Kidney (tissue), 14 donors: ENCODE data around the gene LPCAT2. TPM values are rescaled to one million over a fixed set of nuclear protein-coding genes. Genes with fewer than 3 reads are reported as not detected.
A peak's percentile ranks its signal among the peaks of the same experiment; 100 is the strongest.

Source experiments
- DNase-seq, 5 donors: peaks; one replicate each; pipeline ENCODE4 v3.0.0-alpha.2; 2013 to 2020
- FAIRE-seq: peaks from 2 replicates; lab custom pipeline; 2012; peaks lifted over from hg19 to GRCh38; lab: Jason Lieb, UNC
- H3K27ac ChIP-seq, 2 donors: one replicate each; pipeline ENCODE4 v1.7.0; 2013; ENCODE audit warnings: low read depth in 2 of 2, low read length in 2 of 2, inconsistent platforms in 1 of 2
- H3K27me3 ChIP-seq: one replicate; pipeline ENCODE4 v1.7.1; 2013; ENCODE audit warnings: low read length, inconsistent platforms; ENCODE audit not compliant: control insufficient read depth, insufficient read depth
- H3K36me3 ChIP-seq, 3 donors: one replicate each; pipeline versions ENCODE4 v1.7.0 to v1.7.1; 2013; ENCODE audit warnings: low read length in 3 of 3, control low read depth in 1 of 3, inconsistent platforms in 1 of 3; ENCODE audit not compliant: insufficient read depth in 3 of 3, control insufficient read depth in 2 of 3
- H3K4me1 ChIP-seq, 3 donors: one replicate each; pipeline versions ENCODE4 v1.7.0 to v1.7.1; 2013; ENCODE audit warnings: low read length in 3 of 3, inconsistent platforms in 1 of 3, low read depth in 1 of 3; ENCODE audit not compliant: control insufficient read depth in 2 of 3, insufficient read depth in 2 of 3
- H3K4me3 ChIP-seq, 3 donors: one replicate each; pipeline versions ENCODE4 v1.7.0 to v1.8.1; 2013; ENCODE audit warnings: low read length in 3 of 3, control low read depth in 1 of 3, inconsistent platforms in 1 of 3
- H3K9ac ChIP-seq, 3 donors: one replicate each; pipeline versions ENCODE4 v1.7.0 to v1.7.1; 2013; ENCODE audit warnings: low read length in 3 of 3, control low read depth in 1 of 3, inconsistent platforms in 1 of 3
- H3K9me3 ChIP-seq, 3 donors: one replicate each; pipeline versions ENCODE4 v1.7.0 to v1.7.1; 2013; ENCODE audit warnings: low read length in 3 of 3, control low read depth in 1 of 3, inconsistent platforms in 1 of 3; ENCODE audit not compliant: control insufficient read depth in 2 of 3, insufficient read depth in 1 of 3
- CTCF ChIP-seq: IDR thresholded peaks from 3 replicates; pipeline ENCODE4 v1.5.1; 2012; ENCODE audit warnings: mild to moderate bottlenecking, moderate library complexity, borderline replicate concordance; ENCODE audit not compliant: insufficient read depth; ENCODE audit errors: extremely low read depth
- intact Hi-C: fragments of 100-400 bp; cut with DNase I; formaldehyde crosslinking; loops from one replicate; pipeline ENCODE4 v1.11.1; 2022
- polyA plus RNA-seq: library from polyadenylated mRNA; stranded (reverse); fragments of 350-450 nt; fragmentation: Illumina TruSeq; extraction: RNeasy Lipid Tissue Mini Kit (QIAGEN cat#74804); gene quantifications from one replicate; pipeline ENCODE4 v1.2.3, GENCODE V29; 2014; ENCODE audit warnings: low read depth, low replicate concordance; ENCODE audit not compliant: insufficient read depth
- total RNA-seq: library from RNA; stranded (reverse); fragmentation: NEBNext Ultra II Directional; extraction: Animal tissue kit (Norgen Biotek cat#: 25700); gene quantifications from one replicate; pipeline ENCODE4 v1.2.1, GENCODE V29; 2021
- donor health status: control.
- donor health status: control.
- donor health status: control.
- donor health status: control.
- donor health status: control.
- donor health status: DM: yes; HTN: yes; CAD: no.
- donor health status: Normal renal cell carcinoma (clear cell type).

The LPCAT2 gene
- total and polyA plus RNA-seq, 2 donors from 2014 or later: 7.7 to 20.6 TPM

- Histone ChIP-seq H3K4me1 (no peaks in the 10 kb centered on the region), H3K4me3 (no peak overlapping the region), H3K27me3 (no peaks in the 10 kb centered on the region), H3K9ac (no peak overlapping the region), H3K9me3 (no peaks in the 10 kb centered on the region), H3K36me3 (no peaks in the 10 kb centered on the region), H3K27ac (no peak overlapping the region)
- intact Hi-C loops: no loop called here
- FAIRE-seq: peak; percentile 23
- DNase-seq: no peak
- no peak for TF ChIP-seq CTCF
Observed at GRCh38 chr16:55532227-55532626, 23.4 kb downstream of the LPCAT2 start.

DNA sequence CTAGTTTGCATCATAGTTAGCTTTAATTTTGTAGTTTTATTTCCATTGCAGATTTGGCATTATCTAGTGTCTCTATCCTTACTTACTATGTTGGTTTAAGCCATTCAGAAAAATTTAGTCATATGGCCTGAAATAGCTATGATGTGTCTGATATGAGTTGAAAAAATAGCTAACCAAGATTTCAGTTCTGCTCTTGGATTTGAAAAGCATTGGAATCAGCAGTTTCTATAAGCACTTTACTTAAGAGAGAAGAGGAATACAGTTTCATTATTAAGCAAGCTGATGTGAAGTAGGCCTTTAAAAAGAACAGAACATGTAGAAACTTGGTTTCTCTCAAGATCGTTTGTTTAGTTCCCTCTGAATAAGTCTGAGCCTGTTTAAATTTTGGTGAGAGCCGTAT lies 25.9 kb downstream of the LPCAT2 start:
- no peaks in the 10 kb centered on the region for H3K27me3 ChIP-seq
- no peak overlapping the region for H3K4me3 ChIP-seq
- no peak overlapping the region for H3K9ac ChIP-seq
- DNase-seq (no peak), FAIRE-seq (no peak)
- no peaks in the 10 kb centered on the region for H3K9me3 ChIP-seq
- intact Hi-C loops: loop anchor here (5.0 kb wide), 1 partner anchor 67 kb away; no protein-coding TSS in a partner anchor
- no peak overlapping the region for H3K27ac ChIP-seq
- no peak for TF ChIP-seq CTCF
- H3K4me1 ChIP-seq: no peaks in the 10 kb centered on the region
- H3K36me3 ChIP-seq: no peaks in the 10 kb centered on the region

GRCh38 chr16:55539049-55539448 lies 30.2 kb downstream of the LPCAT2 start:
- intact Hi-C loops: loop anchor here (5.0 kb wide), 1 partner anchor 72 kb away; no protein-coding TSS in a partner anchor
- DNase-seq (no peak), FAIRE-seq (no peak)
- no peak overlapping the region for H3K27ac ChIP-seq
- H3K36me3 ChIP-seq: no peaks in the 10 kb centered on the region
- H3K4me1 ChIP-seq: no peaks in the 10 kb centered on the region
- H3K27me3 ChIP-seq: no peaks in the 10 kb centered on the region
- H3K9me3 ChIP-seq: no peaks in the 10 kb centered on the region
- TF ChIP-seq CTCF: no peak
- H3K4me3 ChIP-seq: no peak overlapping the region
- no peak overlapping the region for H3K9ac ChIP-seq

DNA sequence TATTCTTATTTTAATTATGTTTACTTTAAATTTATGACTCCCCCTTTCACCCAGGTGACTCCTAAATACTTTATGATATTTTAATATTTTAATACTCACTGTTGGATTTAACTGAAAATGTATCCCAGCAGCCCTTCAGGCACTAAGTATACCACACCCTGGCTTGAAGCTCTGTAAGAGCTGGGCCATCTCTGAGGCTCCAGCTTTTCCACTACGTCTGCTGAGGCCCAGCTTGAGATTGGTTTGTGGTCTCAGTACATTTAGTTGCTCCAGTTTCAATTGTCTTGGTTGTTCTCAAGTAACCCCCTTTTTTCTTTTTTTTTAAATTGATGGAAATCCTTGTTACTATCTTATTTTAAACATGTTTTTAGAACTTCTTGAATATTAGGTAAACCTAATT lies 30.6 kb downstream of the LPCAT2 start:
- Histone ChIP-seq H3K36me3 (no peaks in the 10 kb centered on the region), H3K9me3 (no peaks in the 10 kb centered on the region), H3K4me3 (no peak overlapping the region), H3K9ac (no peak overlapping the region), H3K27me3 (no peaks in the 10 kb centered on the region), H3K27ac (no peak overlapping the region), H3K4me1 (no peaks in the 10 kb centered on the region)
- DNase-seq (no peak), FAIRE-seq (no peak)
- TF ChIP-seq CTCF: no peak
- intact Hi-C loops: loop anchor here (5.0 kb wide), 1 partner anchor 72 kb away; no protein-coding TSS in a partner anchor
